NCI-H1930 (cell line): ENCODE measurements around the gene SLC5A1.
"Not testable (repeated sequence)": the region's sequence is repeated elsewhere in the genome, so short reads cannot be mapped to it uniquely, and the experiment has no call there.

ENCODE experiments used
- DNase-seq, 2 experiments: peaks; one replicate each; lab custom pipeline; 2025; lab: John Stamatoyannopoulos, UW

The SLC5A1 gene

GRCh38 chr22:32144496-32145274, 101.6 kb downstream of the SLC5A1 start:
- no peak for DNase-seq

GRCh38 chr22:32147128-32147527, 104.1 kb downstream of the SLC5A1 start:
- not testable (repeated sequence) for DNase-seq

GRCh38 chr22:32148372-32148771, 105.3 kb downstream of the SLC5A1 start:
- not testable (repeated sequence) for DNase-seq

- not testable (repeated sequence) for DNase-seq
Measured at GRCh38 chr22:32150647-32151046, 107.6 kb downstream of the SLC5A1 start.

- DNase-seq: not testable (repeated sequence)
Measured at GRCh38 chr22:32151641-32152040, 108.6 kb downstream of the SLC5A1 start.

- not testable (repeated sequence) for DNase-seq
Measured at GRCh38 chr22:32154727-32155126, 111.7 kb downstream of the SLC5A1 start.

GRCh38 chr22:32157632-32158031, 114.6 kb downstream of the SLC5A1 start:
- DNase-seq: not testable (repeated sequence)

GRCh38 chr22:32158712-32159533, 115.9 kb downstream of the SLC5A1 start, which contains the start of gene C22orf42:
Gene C22orf42 (minus strand): TSS chr22:32159303. CDS start chr22:32159215, 88 bp downstream.
- no peak for DNase-seq

- DNase-seq: not testable (repeated sequence)
Measured at GRCh38 chr22:32160411-32160810, 117.3 kb downstream of the SLC5A1 start.
